HEK293 (cell line): ENCODE data around the gene CCDC40.
"Not testable (repeated sequence)": the region's sequence is repeated elsewhere in the genome, so short reads cannot be mapped to it uniquely, and the experiment has no call there.

Experiments
- CTCF ChIA-PET: fragments of 350-600 bp; formaldehyde crosslinking; extraction: SDS; loops from one replicate; lab custom pipeline; 2021; ENCODE audit warnings: antibody characterized with exemption; lab: Yijun Ruan, JAX
- POLR2A ChIA-PET: fragments of 300-600 bp; formaldehyde crosslinking; extraction: SDS; loops from one replicate; lab custom pipeline; 2020; ENCODE audit warnings: antibody characterized with exemption, inconsistent platforms; lab: Yijun Ruan, JAX
- H3K27ac ChIP-seq: fragments of 200-500 bp; sonication (Bioruptor generic); 2 replicates; pipeline ENCODE4 v1.5.1; 2014; ENCODE audit warnings: low read depth, low read length, control low read depth, inconsistent platforms; ENCODE audit errors: extremely low read depth
- H3K36me3 ChIP-seq, 2 experiments: fragments of 200-500 bp in 1 of 2; sonication (Bioruptor generic) in 1 of 2; 1 replicate in 1 of 2; 2 replicates in 1 of 2; pipeline ENCODE4 v1.5.1; 2014 to 2017; ENCODE audit warnings: inconsistent platforms in 2 of 2, low read length in 2 of 2; ENCODE audit not compliant: control insufficient read depth in 2 of 2, insufficient read depth in 1 of 2
- H3K4me1 ChIP-seq: fragments of 200-500 bp; sonication (Bioruptor generic); 2 replicates; pipeline ENCODE4 v1.5.1; 2014; ENCODE audit warnings: mild to moderate bottlenecking, low read length, inconsistent platforms; ENCODE audit not compliant: control insufficient read depth, insufficient read depth
- H3K4me3 ChIP-seq: 2 replicates; pipeline ENCODE4 v1.5.1; 2011; ENCODE audit warnings: low read depth, mild to moderate bottlenecking, control low read depth, low read length, moderate library complexity
- H3K9me3 ChIP-seq: fragments of 200-500 bp; sonication (Bioruptor generic); 2 replicates; pipeline ENCODE4 v1.5.1; 2014; ENCODE audit warnings: low read depth, low read length, inconsistent platforms; ENCODE audit not compliant: control insufficient read depth, insufficient read depth
- KLF16 ChIP-seq: fragments of 450-650 bp; formaldehyde crosslinking; IDR thresholded peaks from 2 replicates; pipeline ENCODE4 v1.5.1; 2017; ENCODE audit warnings: missing biosample characterization, missing genetic modification characterization
- KLF7 ChIP-seq: fragments of 450-650 bp; formaldehyde crosslinking; IDR thresholded peaks from 2 replicates; pipeline ENCODE4 v1.5.1; 2016; ENCODE audit warnings: missing biosample characterization, missing genetic modification characterization, borderline replicate concordance
- SCRT2 ChIP-seq: fragments of 450-650 bp; formaldehyde crosslinking; IDR thresholded peaks from 2 replicates; pipeline ENCODE4 v1.5.1; 2016; ENCODE audit warnings: missing biosample characterization, missing genetic modification characterization
- SP2 ChIP-seq: fragments of 450-650 bp; formaldehyde crosslinking; IDR thresholded peaks from 2 replicates; pipeline ENCODE4 v1.5.1; 2016; ENCODE audit warnings: missing biosample characterization, missing genetic modification characterization
- ZNF132 ChIP-seq: fragments of 450-650 bp; formaldehyde crosslinking; IDR thresholded peaks from 2 replicates; pipeline ENCODE4 v1.5.1; 2017; ENCODE audit warnings: missing biosample characterization, missing genetic modification characterization, borderline replicate concordance
- ZNF16 ChIP-seq: fragments of 450-650 bp; formaldehyde crosslinking; IDR thresholded peaks from 2 replicates; pipeline ENCODE4 v1.5.1; 2016; ENCODE audit warnings: low read depth, missing biosample characterization, missing genetic modification characterization
- ZNF223 ChIP-seq: fragments of 450-650 bp; formaldehyde crosslinking; IDR thresholded peaks from 2 replicates; pipeline ENCODE4 v1.5.1; 2016; ENCODE audit warnings: missing biosample characterization, missing genetic modification characterization
- ZNF23 ChIP-seq: fragments of 450-650 bp; formaldehyde crosslinking; IDR thresholded peaks from 2 replicates; pipeline ENCODE4 v1.5.1; 2016; ENCODE audit warnings: missing biosample characterization, missing genetic modification characterization, borderline replicate concordance
- ZNF473 ChIP-seq: fragments of 450-650 bp; formaldehyde crosslinking; IDR thresholded peaks from 2 replicates; pipeline ENCODE4 v1.5.1; 2017; ENCODE audit warnings: missing biosample characterization, missing genetic modification characterization
- ZNF548 ChIP-seq: fragments of 450-650 bp; formaldehyde crosslinking; IDR thresholded peaks from 2 replicates; pipeline ENCODE4 v1.5.1; 2016; ENCODE audit warnings: missing biosample characterization, missing genetic modification characterization
- ZNF677 ChIP-seq: fragments of 450-650 bp; IDR thresholded peaks from 2 replicates; pipeline ENCODE4 v1.5.0; 2018; ENCODE audit warnings: missing biosample characterization, mild to moderate bottlenecking, missing genetic modification characterization, moderate library complexity
- TF ChIP-seq, protein P1 (sequence below): fragments of 450-650 bp; formaldehyde crosslinking; IDR thresholded peaks from 2 replicates; pipeline ENCODE4 v1.5.1; 2016; ENCODE audit warnings: missing biosample characterization, missing genetic modification characterization
- TF ChIP-seq, protein P2 (sequence below): fragments of 450-650 bp; formaldehyde crosslinking; IDR thresholded peaks from 2 replicates; pipeline ENCODE4 v1.5.1; 2017; ENCODE audit warnings: missing biosample characterization, missing genetic modification characterization
- TF ChIP-seq, protein P3 (sequence below): fragments of 450-650 bp; formaldehyde crosslinking; IDR thresholded peaks from 2 replicates; pipeline ENCODE4 v1.5.1; 2016; ENCODE audit warnings: missing biosample characterization, missing genetic modification characterization

The CCDC40 gene

DNA sequence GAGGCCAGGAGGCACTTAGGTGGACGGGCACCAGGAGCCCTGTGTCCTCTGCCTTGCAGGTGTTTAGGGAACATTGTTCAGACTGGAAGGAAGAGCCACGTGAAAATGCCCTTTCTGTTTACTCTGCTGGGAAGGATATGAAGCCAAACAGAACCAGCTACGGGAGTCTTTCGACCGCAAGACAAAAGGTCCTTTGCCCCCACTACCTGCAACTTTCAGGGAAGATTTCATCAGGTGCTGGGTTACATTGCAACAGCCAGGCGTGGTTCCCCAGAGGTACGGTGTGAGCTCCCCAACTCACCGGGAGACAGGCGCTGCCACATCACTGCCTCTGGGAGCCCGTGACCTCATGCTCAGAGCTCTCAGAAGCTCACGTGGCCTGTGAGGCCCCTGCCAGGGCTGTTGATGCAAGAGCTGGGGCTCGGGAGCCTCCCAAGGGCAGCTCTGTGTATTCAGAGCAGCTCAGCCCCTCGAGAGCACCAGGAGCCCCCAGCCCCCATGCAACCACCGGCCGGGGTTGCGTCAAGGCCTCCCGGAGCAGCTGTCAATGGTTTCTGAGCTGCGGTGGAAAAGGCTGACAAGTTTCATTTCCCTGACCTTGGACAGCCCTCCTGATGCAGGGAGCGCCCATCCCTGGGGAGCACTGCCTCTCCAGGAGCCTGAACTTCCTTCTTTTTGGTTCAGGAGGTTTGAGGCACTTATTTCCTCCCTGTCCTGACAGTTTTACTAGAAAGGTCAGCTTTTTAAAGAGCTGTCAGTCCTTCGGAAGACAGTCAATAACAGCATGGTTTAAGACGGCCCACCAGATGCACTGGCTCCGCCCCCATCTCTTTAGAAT is 42.8 kb upstream of the CCDC40 start (continued):
- TF ChIP-seq, protein P1, sequence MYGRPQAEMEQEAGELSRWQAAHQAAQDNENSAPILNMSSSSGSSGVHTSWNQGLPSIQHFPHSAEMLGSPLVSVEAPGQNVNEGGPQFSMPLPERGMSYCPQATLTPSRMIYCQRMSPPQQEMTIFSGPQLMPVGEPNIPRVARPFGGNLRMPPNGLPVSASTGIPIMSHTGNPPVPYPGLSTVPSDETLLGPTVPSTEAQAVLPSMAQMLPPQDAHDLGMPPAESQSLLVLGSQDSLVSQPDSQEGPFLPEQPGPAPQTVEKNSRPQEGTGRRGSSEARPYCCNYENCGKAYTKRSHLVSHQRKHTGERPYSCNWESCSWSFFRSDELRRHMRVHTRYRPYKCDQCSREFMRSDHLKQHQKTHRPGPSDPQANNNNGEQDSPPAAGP (tag by site-specific recombination): peak; percentile 87
- TF ChIP-seq ZNF132 (tag by site-specific recombination): no peak
- TF ChIP-seq ZNF16 (tag by site-specific recombination): no peak
- TF ChIP-seq ZNF473 (tag by site-specific recombination): no peak
- TF ChIP-seq SP2: no peak
- TF ChIP-seq, protein P2, sequence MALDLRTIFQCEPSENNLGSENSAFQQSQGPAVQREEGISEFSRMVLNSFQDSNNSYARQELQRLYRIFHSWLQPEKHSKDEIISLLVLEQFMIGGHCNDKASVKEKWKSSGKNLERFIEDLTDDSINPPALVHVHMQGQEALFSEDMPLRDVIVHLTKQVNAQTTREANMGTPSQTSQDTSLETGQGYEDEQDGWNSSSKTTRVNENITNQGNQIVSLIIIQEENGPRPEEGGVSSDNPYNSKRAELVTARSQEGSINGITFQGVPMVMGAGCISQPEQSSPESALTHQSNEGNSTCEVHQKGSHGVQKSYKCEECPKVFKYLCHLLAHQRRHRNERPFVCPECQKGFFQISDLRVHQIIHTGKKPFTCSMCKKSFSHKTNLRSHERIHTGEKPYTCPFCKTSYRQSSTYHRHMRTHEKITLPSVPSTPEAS: 0 out of 2 replicates have a peak, but pooled peaks have one; percentile 38
- peak; percentile 93 for TF ChIP-seq KLF7 (tag by site-specific recombination)
- TF ChIP-seq ZNF223: no peak
- no peak for TF ChIP-seq ZNF23 (tag by site-specific recombination)

DNA sequence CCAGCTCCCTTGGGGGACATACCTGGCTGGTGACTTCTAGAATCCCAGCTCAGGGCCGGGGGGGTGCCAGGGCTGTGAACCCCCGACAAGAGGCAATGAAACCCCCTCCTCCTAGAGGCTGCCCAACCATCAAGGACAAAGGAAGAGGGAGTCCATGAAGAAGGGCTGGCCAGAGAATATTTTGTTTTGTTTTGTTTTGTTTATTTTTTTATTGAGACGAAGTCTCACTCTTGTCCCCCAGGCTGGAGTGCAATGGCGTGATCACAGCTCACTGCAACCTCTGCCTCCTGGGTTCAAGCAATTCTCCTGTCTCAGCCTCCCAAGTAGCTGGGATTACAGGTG is 42.2 kb upstream of the CCDC40 start:
- POLR2A ChIA-PET: interaction anchor here (0.5 to 1.6 kb wide), 3 partner anchors 10 to 155 kb away, joined by 3 to 8 read pairs (median 3); partner anchors contain the start of gene CBX4
- H3K4me3 ChIP-seq, H3K9me3 ChIP-seq, H3K36me3 ChIP-seq: not testable (repeated sequence)
- CTCF ChIA-PET: interaction anchor here (0.6 to 3.5 kb wide), 15 partner anchors 11 to 622 kb away, joined by 3 to 41 read pairs (median 4); partner anchors contain the start of gene GAA
- H3K4me1 ChIP-seq: peaks cover 23% of the 10 kb centered on the region
- peak; percentile 85 for TF ChIP-seq ZNF677
- TF ChIP-seq, protein P3, sequence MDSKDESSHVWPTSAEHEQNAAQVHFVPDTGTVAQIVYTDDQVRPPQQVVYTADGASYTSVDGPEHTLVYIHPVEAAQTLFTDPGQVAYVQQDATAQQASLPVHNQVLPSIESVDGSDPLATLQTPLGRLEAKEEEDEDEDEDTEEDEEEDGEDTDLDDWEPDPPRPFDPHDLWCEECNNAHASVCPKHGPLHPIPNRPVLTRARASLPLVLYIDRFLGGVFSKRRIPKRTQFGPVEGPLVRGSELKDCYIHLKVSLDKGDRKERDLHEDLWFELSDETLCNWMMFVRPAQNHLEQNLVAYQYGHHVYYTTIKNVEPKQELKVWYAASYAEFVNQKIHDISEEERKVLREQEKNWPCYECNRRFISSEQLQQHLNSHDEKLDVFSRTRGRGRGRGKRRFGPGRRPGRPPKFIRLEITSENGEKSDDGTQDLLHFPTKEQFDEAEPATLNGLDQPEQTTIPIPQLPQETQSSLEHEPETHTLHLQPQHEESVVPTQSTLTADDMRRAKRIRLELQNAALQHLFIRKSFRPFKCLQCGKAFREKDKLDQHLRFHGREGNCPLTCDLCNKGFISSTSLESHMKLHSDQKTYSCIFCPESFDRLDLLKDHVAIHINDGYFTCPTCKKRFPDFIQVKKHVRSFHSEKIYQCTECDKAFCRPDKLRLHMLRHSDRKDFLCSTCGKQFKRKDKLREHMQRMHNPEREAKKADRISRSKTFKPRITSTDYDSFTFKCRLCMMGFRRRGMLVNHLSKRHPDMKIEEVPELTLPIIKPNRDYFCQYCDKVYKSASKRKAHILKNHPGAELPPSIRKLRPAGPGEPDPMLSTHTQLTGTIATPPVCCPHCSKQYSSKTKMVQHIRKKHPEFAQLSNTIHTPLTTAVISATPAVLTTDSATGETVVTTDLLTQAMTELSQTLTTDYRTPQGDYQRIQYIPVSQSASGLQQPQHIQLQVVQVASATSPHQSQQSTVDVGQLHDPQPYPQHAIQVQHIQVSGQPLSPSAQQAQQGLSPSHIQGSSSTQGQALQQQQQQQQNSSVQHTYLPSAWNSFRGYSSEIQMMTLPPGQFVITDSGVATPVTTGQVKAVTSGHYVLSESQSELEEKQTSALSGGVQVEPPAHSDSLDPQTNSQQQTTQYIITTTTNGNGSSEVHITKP: peak; percentile 99
- H3K27ac ChIP-seq: peak overlapping the region; percentile 85

DNA sequence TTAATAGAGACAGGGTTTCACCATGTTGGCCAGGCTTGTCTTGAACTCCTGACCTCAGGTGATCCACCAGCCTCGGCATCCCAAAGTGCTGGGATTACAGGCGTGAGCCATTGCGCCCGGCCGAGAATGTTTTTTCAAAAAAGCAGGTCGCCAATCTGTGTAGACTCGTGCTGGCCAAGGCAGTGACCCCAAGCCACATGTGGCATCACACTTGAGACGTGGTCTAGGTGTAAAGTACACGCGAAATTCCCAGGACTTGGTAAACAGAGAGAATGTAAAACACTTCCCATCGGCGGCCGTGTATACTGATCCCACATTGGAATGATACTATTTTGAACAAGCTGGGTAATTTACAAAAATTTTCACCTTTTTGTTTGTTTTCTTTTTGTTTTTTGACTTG is 41.8 kb upstream of the CCDC40 start:
- ChIA-PET POLR2A (interaction anchor here (0.6 to 1.6 kb wide), 2 partner anchors 155 to 242 kb away, joined by 3 to 8 read pairs; partner anchors contain the start of gene CBX4), CTCF (interaction anchor here (0.7 to 3.5 kb wide), 13 partner anchors 10 to 581 kb away, joined by 3 to 41 read pairs (median 8); partner anchors contain the start of gene GAA)
- Histone ChIP-seq H3K36me3 (no peaks in the 10 kb centered on the region; a peak in 1 of 3 replicates), H3K27ac (no peak overlapping the region), H3K4me3 (no peak overlapping the region), H3K9me3 (no peaks in the 10 kb centered on the region), H3K4me1 (peaks cover 23% of the 10 kb centered on the region)
- TF ChIP-seq ZNF548 (tag by site-specific recombination) (peak; percentile 16; the same call in 1 of the 2 replicates), SCRT2 (tag by site-specific recombination) (peak; percentile 9; the same call in 1 of the 2 replicates), KLF16 (tag by site-specific recombination) (no peak)
